NCI-H345 (cell line): ENCODE data around the gene SIGLEC14.

ENCODE experiments used
- DNase-seq: peaks from one replicate; lab custom pipeline; 2025; lab: John Stamatoyannopoulos, UW

SIGLEC14 gene

DNA sequence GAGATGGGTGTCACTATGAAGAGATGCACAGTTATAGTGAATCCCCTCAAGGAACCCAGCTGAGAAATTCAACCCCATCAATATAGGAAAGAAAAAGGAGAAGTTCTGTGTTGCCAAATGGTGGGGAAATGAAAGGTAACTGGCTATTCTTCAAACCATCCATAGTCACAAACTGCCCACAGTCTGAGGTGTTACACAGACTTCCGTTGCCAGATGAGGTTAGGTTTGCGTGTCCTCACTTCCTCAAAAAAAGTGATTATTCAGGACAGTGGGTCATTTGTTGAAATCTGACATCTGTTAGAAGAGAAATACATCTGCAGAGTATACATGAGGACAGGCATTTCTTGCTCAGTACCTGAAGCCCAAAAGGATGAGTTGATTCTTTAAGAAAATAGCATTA, 25.4 kb downstream of the SIGLEC14 start:
- DNase-seq: no peak

DNA sequence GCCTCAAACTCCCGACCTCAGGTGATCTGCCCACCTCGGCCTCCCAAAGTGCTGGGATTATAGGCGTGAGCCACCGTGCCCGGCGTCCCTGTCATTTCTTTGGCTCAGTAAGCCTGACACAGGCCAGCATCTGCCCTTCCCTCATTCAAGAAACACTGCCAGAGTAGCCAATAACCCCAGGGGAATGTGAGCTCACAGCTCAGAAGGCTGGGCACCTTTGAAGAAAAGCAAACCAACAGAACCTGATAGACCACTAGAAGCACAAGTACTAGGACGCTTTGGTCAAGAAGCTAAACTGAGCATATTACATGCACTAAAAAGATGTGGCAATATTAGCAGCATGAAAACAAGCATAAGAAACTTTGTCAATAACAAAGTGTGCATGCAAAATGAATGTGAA, 30.6 kb downstream of the SIGLEC14 start:
- no peak for DNase-seq

GRCh38 chr19:51614789-51615188, 31.8 kb downstream of the SIGLEC14 start:
- DNase-seq: no peak

DNA sequence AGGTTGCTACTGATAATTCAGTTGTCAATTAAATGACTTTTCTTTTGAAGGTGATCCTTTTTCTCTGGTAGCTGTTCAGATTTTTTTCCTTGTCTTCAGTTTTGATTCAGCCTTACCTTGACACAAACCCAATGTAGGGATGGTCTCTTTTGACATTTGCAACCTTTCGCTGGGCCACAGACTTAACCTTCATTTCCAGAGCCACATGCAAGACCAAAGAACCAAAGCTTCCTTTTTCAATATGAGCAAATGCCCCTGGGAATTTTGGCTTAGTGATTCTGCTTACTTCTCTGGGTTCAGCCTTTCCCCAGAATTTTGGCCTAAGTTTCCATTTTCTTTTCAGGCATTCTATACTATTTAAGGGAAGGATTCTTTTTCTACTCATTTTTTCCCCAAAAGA, 36.0 kb downstream of the SIGLEC14 start:
- no peak for DNase-seq

GRCh38 chr19:51607920-51608562, 38.6 kb downstream of the SIGLEC14 start:
- DNase-seq: no peak

- no peak for DNase-seq
Measured at GRCh38 chr19:51607077-51607476, 39.5 kb downstream of the SIGLEC14 start.

DNA sequence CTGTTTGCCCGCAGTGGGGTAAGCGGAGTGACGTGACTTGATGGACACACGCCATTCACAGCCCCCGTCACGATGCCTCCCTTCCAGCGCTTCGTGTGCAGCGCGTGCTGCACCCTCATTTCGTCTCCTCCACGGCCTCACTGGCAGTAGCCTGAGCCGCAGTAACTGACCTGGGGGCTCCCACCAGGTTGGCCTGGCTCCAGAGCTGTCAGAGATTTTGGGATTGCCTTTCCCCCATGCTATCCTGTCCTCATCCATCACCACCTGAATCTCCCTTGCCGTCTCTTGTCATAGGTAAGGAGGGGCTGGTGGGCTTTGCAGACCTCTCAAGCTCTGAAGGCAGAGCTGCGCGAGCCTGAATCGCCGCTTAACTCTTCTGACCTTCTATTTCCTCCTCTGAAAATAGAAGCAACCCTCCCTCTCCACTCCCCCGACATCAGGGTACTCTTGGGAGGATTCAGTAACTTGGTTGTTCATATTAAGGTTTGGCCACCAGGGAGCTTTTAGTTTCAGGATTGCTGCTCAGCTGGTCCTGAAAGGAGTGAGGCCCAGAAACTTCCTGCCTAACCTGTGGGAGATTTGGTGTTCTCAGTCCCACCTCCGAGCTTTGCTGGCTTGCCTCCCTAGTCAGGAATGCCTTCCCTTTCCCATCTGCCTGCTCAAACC, 44.3 kb downstream of the SIGLEC14 start:
- no peak for DNase-seq

DNA sequence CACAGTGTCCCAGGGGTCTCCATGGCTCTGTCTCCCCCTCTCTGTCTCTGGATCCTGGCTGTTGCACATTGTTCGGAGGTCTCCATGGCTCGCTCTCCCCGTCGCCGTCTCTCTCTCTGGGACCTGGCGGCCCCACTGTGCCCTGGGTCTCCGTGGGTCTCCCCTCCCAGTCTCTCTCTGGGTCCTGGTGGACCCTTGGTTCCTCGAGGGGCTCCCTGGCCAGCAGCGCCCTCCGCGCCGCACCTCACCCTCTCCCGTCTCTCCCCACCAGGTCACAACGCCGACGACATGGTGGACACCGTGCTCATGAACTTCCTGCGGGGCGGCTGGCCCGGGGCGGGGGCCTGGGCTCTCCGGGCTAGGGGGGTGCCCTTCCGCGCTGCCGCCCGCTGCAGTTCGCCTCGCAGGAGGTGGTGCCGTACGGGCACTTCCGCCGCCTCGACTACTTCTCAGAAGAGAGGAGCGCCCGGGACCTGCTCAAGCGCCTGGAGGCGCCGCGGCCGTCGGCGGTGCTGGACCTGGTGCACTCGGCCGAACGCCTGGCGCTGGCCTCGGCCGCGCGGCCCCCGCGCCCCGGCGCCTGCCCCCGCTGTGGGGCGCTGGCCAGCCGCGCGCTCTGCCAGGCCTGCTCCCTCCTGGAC, 45.6 kb downstream of the SIGLEC14 start:
- DNase-seq: no peak

DNA sequence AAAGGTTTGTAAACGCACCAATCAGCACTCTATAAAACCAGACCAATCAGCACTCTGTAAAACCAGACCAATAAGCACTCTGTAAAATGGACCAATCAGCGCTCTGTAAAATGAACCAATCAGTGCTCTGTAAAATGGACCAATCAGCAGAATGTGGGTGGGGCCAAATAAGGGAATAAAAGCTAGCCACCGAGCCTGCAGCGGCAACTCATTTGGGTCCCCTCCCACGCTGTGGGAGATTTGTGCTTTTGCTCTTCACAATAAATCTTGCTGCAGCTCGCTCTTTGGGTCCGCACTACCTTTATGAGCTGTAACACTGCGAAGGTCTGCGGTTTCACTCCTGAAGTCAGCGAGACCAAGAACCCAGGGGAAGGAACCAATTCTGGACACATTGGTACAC, 47.5 kb downstream of the SIGLEC14 start:
- DNase-seq: no peak

GRCh38 chr19:51598159-51598915, 48.3 kb downstream of the SIGLEC14 start:
- DNase-seq: no peak

GRCh38 chr19:51595190-51596175, 51.1 kb downstream of the SIGLEC14 start:
- no peak for DNase-seq

DNA sequence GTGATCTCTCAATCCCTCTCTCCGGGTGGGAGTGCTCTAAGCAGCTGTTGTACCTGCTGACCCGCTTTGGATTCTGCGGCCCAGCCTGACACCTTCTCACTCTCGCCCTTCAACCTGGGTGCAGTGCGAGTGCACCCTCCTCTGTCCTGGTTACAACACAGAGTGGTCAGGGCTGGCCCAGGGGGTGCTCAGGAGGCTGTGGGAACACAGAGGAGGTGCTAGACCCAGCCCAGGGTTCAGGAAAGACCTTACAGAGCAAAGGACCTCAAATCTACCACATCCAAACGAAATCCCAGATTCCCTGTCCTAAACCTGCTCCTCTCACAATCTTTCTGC, 51.9 kb downstream of the SIGLEC14 start:
- no peak for DNase-seq

DNA sequence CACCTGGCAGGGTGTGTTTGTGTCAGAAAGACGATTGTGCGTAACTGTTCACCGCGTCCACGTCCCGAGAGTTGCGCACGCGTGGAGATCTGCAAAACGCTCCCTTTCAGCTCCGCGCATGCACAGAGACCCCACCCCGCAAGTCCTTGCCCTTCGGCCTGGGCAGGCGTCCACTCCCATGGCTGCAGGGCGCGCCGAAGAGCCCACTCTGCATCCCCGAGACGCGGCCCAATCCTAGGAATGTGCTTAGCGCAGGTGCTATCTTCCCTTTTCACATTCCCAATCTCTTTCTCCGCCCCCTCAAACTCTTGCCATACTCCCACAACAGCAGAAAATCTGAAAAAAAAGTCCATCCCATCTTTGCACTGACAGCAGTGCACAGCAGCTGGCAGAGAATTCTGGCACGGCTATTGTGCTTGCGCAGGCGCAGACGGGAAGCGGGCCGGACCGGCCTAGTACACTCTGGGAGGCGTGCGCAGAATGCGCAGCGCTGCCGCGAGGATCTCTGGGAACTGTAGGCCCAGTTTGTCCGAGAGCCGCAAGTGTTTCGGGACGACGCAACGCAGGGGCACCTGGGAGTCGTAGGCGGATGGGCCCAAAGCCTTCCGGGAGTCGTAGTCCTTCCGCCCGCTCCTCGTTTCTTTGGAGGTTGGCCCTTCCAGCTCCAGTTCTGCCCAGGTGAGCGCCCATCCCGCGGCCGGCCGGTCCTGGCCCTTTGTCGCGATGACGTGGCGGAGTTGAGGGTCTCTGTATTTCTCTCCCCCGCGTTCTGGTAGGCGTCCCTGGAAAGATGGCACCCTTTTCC, 52.5 kb downstream of the SIGLEC14 start:
- DNase-seq: no peak

DNA sequence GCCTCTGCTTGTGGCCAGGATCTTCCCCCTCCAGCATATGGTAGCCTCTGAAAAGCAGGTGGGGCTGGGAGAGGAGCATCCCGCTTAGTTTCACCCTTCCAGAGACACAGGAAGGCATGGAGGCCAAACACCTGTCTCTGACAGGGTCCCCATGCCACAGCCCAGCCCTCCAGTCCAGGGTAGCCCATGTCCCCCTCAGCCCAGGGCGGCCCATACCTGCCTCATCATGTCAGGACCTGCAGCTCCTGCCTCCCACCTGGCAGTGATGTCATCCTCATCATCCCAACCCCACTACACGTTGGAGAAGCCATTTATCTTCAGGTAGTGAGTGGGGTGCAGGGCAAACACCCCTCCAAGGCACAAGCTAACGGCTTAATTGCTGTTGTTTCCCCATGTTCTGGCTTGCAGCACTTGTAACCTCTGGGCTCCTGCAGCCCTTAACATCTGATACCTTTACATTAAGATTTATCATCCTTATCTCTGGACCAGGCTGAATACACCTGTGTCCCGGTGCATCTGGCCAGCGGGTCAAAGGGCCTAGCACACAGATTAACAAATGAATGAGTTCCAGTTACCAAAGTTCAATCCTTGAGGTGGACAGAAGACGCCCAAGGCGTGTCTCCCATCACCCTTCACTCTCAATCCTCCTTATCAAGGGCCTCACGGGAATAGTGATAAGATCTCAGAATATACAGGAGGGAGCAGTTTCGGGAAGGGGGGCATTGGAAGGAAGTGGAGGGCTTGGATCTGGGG, 53.3 kb downstream of the SIGLEC14 start:
- no peak for DNase-seq
